K562 (cell line): Measurements from ENCODE around the gene DEDD2. TPM values are rescaled to one million over a fixed set of nuclear protein-coding genes. Genes with fewer than 3 reads are reported as not detected.
A peak's percentile ranks its signal among the peaks of the same experiment; 100 is the strongest.

Source experiments
- ATAC-seq: fragments of 200-7000 bp; cut with Tn5 transposase; 3 replicates; pipeline ENCODE4 v1.9.1; 2020; ENCODE audit warnings: moderate library complexity
- BruUV-seq: library from RNA; stranded (reverse); fragments of 400-500 nt; replicated peaks from 2 replicates; lab custom pipeline; 2021; lab: Mats Ljungman, UMichigan
- CTCF ChIA-PET: fragments of 300-600 bp; formaldehyde crosslinking; extraction: SDS; loops from one replicate; lab custom pipeline; 2021; ENCODE audit warnings: low intra/inter-chr PET ratio; lab: Yijun Ruan, JAX
- POLR2A ChIA-PET: fragments of 300-600, 350-650 bp; sonication (Branson Sonifier 250); formaldehyde crosslinking; extraction: SDS; loops from one replicate; lab custom pipeline; 2021; ENCODE audit warnings: antibody characterized with exemption, inconsistent platforms; lab: Yijun Ruan, JAX
- DNase-seq, 4 experiments: peaks; one replicate each; pipeline versions ENCODE4 v3.0.0 to v3.0.0-alpha.2; 2011 to 2018; ENCODE audit warnings: low spot score in 3 of 4, mixed read lengths in 3 of 4; ENCODE audit errors: extremely low read depth in 1 of 4
- FAIRE-seq: peaks from 2 replicates; lab custom pipeline; 2011; peaks lifted over from hg19 to GRCh38; lab: Jason Lieb, UNC
- H2AFZ ChIP-seq: 2 replicates; pipeline ENCODE4 v1.6.0; 2011; ENCODE audit warnings: low read depth, low read length, control low read depth, inconsistent platforms
- H3K27ac ChIP-seq: fragments of 200-600 bp; 3 replicates; pipeline ENCODE4 v1.8.0; 2011; ENCODE audit warnings: low read depth, mild to moderate bottlenecking, control low read depth, inconsistent platforms, low read length, moderate library complexity, mixed read lengths; ENCODE audit errors: extremely low read depth
- H3K27me3 ChIP-seq, 2 experiments: fragments of 300-600 bp in 1 of 2; 2 replicates in 1 of 2; 3 replicates in 1 of 2; pipeline versions ENCODE4 v1.6.0 to v1.8.0; 2011; ENCODE audit warnings: inconsistent platforms in 2 of 2, low read length in 2 of 2, mild to moderate bottlenecking in 1 of 2, mixed read lengths in 1 of 2, moderate library complexity in 1 of 2; ENCODE audit not compliant: control insufficient read depth in 2 of 2, insufficient read depth in 2 of 2
- H3K36me3 ChIP-seq: fragments of 300-600 bp; 3 replicates; pipeline ENCODE4 v1.8.0; 2011; ENCODE audit warnings: mild to moderate bottlenecking, low read length, inconsistent platforms; ENCODE audit not compliant: control insufficient read depth, insufficient read depth
- H3K4me1 ChIP-seq, 2 experiments: fragments of 200-600 bp in 1 of 2; replicated peaks in 1 of 2; 2 replicates in 1 of 2; 3 replicates in 1 of 2; pipeline versions ENCODE4 v1.5.1 to v1.8.0; 2011; ENCODE audit warnings: inconsistent platforms in 2 of 2, low read length in 2 of 2, mild to moderate bottlenecking in 1 of 2, mixed read lengths in 1 of 2, moderate library complexity in 1 of 2; ENCODE audit not compliant: control insufficient read depth in 2 of 2, insufficient read depth in 2 of 2
- H3K4me2 ChIP-seq: 2 replicates; pipeline ENCODE4 v1.6.1; 2011; ENCODE audit warnings: low read length, control low read depth, inconsistent platforms, mixed read lengths; ENCODE audit not compliant: insufficient read depth
- H3K4me3 ChIP-seq: fragments of 200-600 bp; sonication (generic), shearing (Covaris generic); 2 replicates; pipeline ENCODE4 v1.5.1; 2016; ENCODE audit warnings: control low read depth, inconsistent platforms
- H3K79me2 ChIP-seq: fragments of 200-600 bp; 3 replicates; pipeline ENCODE4 v1.8.0; 2011; ENCODE audit warnings: low read length, inconsistent platforms; ENCODE audit not compliant: control insufficient read depth, insufficient read depth
- H3K9ac ChIP-seq, 2 experiments: 2 replicates each; pipeline versions ENCODE4 v1.6.0 to v1.6.1; 2011; ENCODE audit warnings: low read depth in 2 of 2, low read length in 2 of 2, control low read depth in 1 of 2, inconsistent platforms in 1 of 2, mild to moderate bottlenecking in 1 of 2, mixed read lengths in 1 of 2; ENCODE audit not compliant: insufficient read depth in 1 of 2
- H3K9me1 ChIP-seq: one replicate; pipeline ENCODE4 v1.6.0; 2011; ENCODE audit warnings: inconsistent platforms, mild to moderate bottlenecking, low read length, moderate library complexity; ENCODE audit not compliant: control insufficient read depth, insufficient read depth
- H3K9me3 ChIP-seq: replicated peaks from 2 replicates; pipeline ENCODE4 v1.5.1; 2011; ENCODE audit warnings: low read depth, low read length, inconsistent platforms; ENCODE audit not compliant: control insufficient read depth, insufficient read depth
- H4K20me1 ChIP-seq: replicated peaks from 2 replicates; pipeline ENCODE4 v1.6.1; 2011; ENCODE audit warnings: low read length, inconsistent platforms, mixed read lengths; ENCODE audit not compliant: control insufficient read depth, insufficient read depth
- MYC ChIP-seq, 2 experiments: fragments of 250-450 bp in 1 of 2; sonication (Bioruptor Pico) in 1 of 2; IDR thresholded peaks; 2 replicates each; pipeline versions ENCODE4 v1.5.1 to v1.6.1; 2012 to 2021; ENCODE audit warnings: low read depth in 2 of 2, borderline replicate concordance in 1 of 2, improper control_type of control experiment in 1 of 2, low read length in 1 of 2, mild to moderate bottlenecking in 1 of 2, moderate library complexity in 1 of 2
- NFE2 ChIP-seq: IDR thresholded peaks from 2 replicates; pipeline ENCODE4 v1.6.1; 2014; ENCODE audit warnings: antibody characterized with exemption, low read depth
- POLR2G ChIP-seq: fragments of 200-400 bp; formaldehyde crosslinking; IDR thresholded peaks from 2 replicates; pipeline ENCODE4 v1.6.1; 2017; ENCODE audit warnings: low read depth, mild to moderate bottlenecking, antibody characterized with exemption, low read length, moderate library complexity
- SAP30 ChIP-seq: fragments of 200-600 bp; sonication (generic); IDR thresholded peaks from 2 replicates; pipeline ENCODE4 v1.6.1; 2012; ENCODE audit warnings: borderline replicate concordance, low read depth, mild to moderate bottlenecking, moderate library complexity, low read length, control low read depth, inconsistent platforms; ENCODE audit not compliant: insufficient read depth, poor library complexity, severe bottlenecking
- SIN3B ChIP-seq: fragments of 450-650 bp; IDR thresholded peaks from 2 replicates; pipeline ENCODE4 v1.6.1; 2017; ENCODE audit warnings: low read depth, mild to moderate bottlenecking, moderate library complexity
- SRSF1 ChIP-seq: fragments of 200-400 bp; formaldehyde crosslinking; IDR thresholded peaks from 2 replicates; pipeline ENCODE4 v1.6.1; 2017; ENCODE audit warnings: mild to moderate bottlenecking, low read depth, low read length, moderate library complexity
- TAF7 ChIP-seq: fragments of 450-650 bp; IDR thresholded peaks from 2 replicates; pipeline ENCODE4 v1.6.1; 2016; ENCODE audit warnings: missing genetic modification characterization, missing compliant biosample characterization
- ZBED1 ChIP-seq: IDR thresholded peaks from 2 replicates; pipeline ENCODE4 v1.6.1; 2014
- ZNF224 ChIP-seq: sonication (generic); formaldehyde crosslinking; IDR thresholded peaks from 2 replicates; pipeline ENCODE4 v1.8.0; 2022; ENCODE audit warnings: mild to moderate bottlenecking, missing genetic modification reagents
- ZNF324 ChIP-seq: fragments of 250-450 bp; sonication (Bioruptor Pico); IDR thresholded peaks from 2 replicates; pipeline ENCODE4 v1.4.0; 2020; ENCODE audit warnings: mild to moderate bottlenecking
- ZNF445 ChIP-seq: fragments of 250-450 bp; sonication (Bioruptor Pico); IDR thresholded peaks from 2 replicates; pipeline ENCODE4 v1.4.0; 2020; ENCODE audit warnings: low read depth, mild to moderate bottlenecking, moderate library complexity
- ZNF551 ChIP-seq: fragments of 250-450 bp; sonication (Bioruptor Pico); IDR thresholded peaks from 2 replicates; pipeline ENCODE4 v1.5.0; 2021; ENCODE audit warnings: mild to moderate bottlenecking, moderate library complexity
- WGBS: fragments of 100-300 bp; shearing (Covaris generic); methylation state at CpG from one replicate; pipeline ENCODE4 v1.1.6; 2016; ENCODE audit warnings: low coverage, mixed read lengths; ENCODE audit not compliant: insufficient coverage; ENCODE audit errors: missing lambda C conversion rate; 5-methylcytosine and 5-hydroxymethylcytosine counted together
- in situ Hi-C: fragments of 300-500 bp; cut with MboI; formaldehyde crosslinking; loops from 4 replicates; pipeline ENCODE4 v1.15.0; 2018; ENCODE audit warnings: inconsistent platforms, mixed read lengths
- intact Hi-C: fragments of 100-400 bp; cut with micrococcal nuclease; formaldehyde crosslinking; loops from 2 replicates; pipeline ENCODE4 v1.14.2; 2022
- polyA plus RNA-seq, 8 experiments: library from polyadenylated mRNA; depleted of rRNA in 4 of 8; stranded (reverse) in 5 of 8; unstranded in 3 of 8; fragments of >200 nt; fragmentation: Nextera tagmentation in 2 of 8; fragmentation: Illumina TruSeq in 1 of 8; extraction: Ambion mirVana in 2 of 8; extraction: Trizol in 1 of 8; gene quantifications; 2 replicates each; pipeline versions ENCODE4 v1.2.1 to v1.2.3, GENCODE V29; 2011 to 2014; ENCODE audit warnings: inconsistent platforms in 1 of 8, missing spikeins in 1 of 8
- total RNA-seq, 7 experiments: library from RNA; depleted of rRNA in 6 of 7; stranded (reverse); fragments of >200 nt in 6 of 7; fragmentation: Illumina TruSeq in 2 of 7; extraction: Trizol in 2 of 7; gene quantifications; 2 replicates each; pipeline versions ENCODE4 v1.2.1 to v1.2.3, GENCODE V29; 2011 to 2021; ENCODE audit warnings: low replicate concordance in 1 of 7
- TF ChIP-seq, protein P1 (sequence below): sonication (generic); formaldehyde crosslinking; IDR thresholded peaks from 2 replicates; pipeline ENCODE4 v1.8.0; 2022; ENCODE audit warnings: mild to moderate bottlenecking, low read depth, missing genetic modification reagents
- TF ChIP-seq, protein P2 (sequence below): sonication (generic); formaldehyde crosslinking; IDR thresholded peaks from 2 replicates; pipeline ENCODE4 v1.5.0; 2020; ENCODE audit warnings: missing genetic modification reagents

The DEDD2 gene
- total and polyA plus RNA-seq, 9 of the 15 experiments (the other 6 are each of a cell fraction or from before 2014, with no cell fraction given) = 4.3 to 43.0 (median 29.2) TPM

DNA sequence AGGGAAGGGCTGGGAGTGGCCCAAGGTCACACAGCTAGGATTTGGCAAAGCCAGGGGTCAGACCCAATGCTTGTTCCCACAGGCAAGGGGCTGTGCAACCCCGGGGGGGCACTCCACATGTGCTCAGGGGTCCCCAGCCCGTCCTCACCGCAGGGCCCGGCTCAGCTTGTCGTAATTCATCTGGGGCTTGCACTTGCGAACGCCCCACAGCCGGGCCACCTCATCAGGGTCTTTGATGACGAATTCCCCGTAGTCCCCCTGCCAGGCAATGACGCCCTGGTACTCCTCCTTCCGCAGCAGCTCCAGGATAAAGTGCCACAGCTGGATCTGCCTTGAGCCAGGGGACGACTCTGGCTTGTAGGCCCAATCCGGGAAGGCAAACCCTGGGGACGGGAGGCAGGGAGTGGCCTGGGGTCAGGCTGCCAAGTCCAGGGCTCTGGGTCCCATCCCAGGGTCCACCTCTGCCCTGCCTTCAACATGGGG is 32.7 kb upstream of the DEDD2 start:
- no peak overlapping the region for H2AFZ ChIP-seq
- peak overlapping the region in 1 of 2 experiments; percentile 84; a peak in 1 of 4 replicates for H3K9ac ChIP-seq
- peaks cover 49% of the 10 kb centered on the region; the same call in 2 of the 3 replicates for H3K36me3 ChIP-seq
- 95% methylated on average over 13 of the region's 15 CpGs for WGBS
- H3K4me1 ChIP-seq = peaks cover 22 to 61% of the 10 kb centered on the region in 2 experiments
- no peak for DNase-seq
- H3K27ac ChIP-seq = no peak overlapping the region
- no peak for ATAC-seq
- H3K9me3 ChIP-seq = no peaks in the 10 kb centered on the region
- peaks cover 52% of the 10 kb centered on the region for H3K79me2 ChIP-seq
- peaks cover 4% of the 10 kb centered on the region for H3K9me1 ChIP-seq
- in situ Hi-C loops (no loop called here), intact Hi-C loops (no loop called here)
- ChIA-PET POLR2A (interaction anchor here (1.1 to 1.4 kb wide), 2 partner anchors 8 to 52 kb away, joined by 3 to 4 read pairs; partner anchors contain the start of genes PAFAH1B3 and PRR19), CTCF (no interaction called here)
- no peak for TF ChIP-seq SIN3B
- peak; percentile 62 for TF ChIP-seq POLR2G
- no peaks in the 10 kb centered on the region for H3K27me3 ChIP-seq
- FAIRE-seq = no peak
- no peak overlapping the region for H3K4me3 ChIP-seq
- BruUV-seq = no TSS peak
- H3K4me2 ChIP-seq = no peak overlapping the region
- H4K20me1 ChIP-seq = peaks cover 10% of the 10 kb centered on the region; the same call in 1 of the 2 replicates

DNA sequence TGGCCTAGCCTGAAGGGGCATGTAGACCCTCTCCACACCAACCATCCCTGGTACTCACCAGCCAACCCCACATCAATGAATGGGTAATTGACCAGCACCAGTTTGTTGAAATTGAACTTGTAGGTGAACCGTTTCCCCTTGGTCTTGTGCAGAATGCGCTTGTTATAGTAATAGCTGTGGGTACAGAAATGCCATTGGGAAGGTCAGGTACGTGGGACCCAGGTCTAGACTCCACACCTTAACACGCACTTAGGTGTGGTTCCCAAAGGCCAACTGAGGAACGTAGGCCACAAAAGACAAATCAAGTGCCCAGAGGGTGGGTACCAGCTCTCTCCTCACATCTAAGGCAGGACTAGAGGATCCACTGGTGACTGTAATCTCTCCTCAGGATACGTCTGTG is 32.3 kb upstream of the DEDD2 start:
- FAIRE-seq (no peak), ATAC-seq (no peak), DNase-seq (no peak)
- Histone ChIP-seq H3K9me1 (peaks cover 4% of the 10 kb centered on the region), H3K4me3 (no peak overlapping the region), H3K9me3 (no peaks in the 10 kb centered on the region), H3K4me1 (peaks cover 25 to 62% of the 10 kb centered on the region in 2 experiments), H3K9ac (no peak overlapping the region), H3K27me3 (no peaks in the 10 kb centered on the region), H2AFZ (no peak overlapping the region), H3K36me3 (peaks cover 49% of the 10 kb centered on the region; the same call in 2 of the 3 replicates), H4K20me1 (peaks cover 10% of the 10 kb centered on the region; the same call in 1 of the 2 replicates), H3K4me2 (no peak overlapping the region), H3K79me2 (peaks cover 50% of the 10 kb centered on the region), H3K27ac (no peak overlapping the region; the same call in 2 of the 3 replicates)
- no TSS peak for BruUV-seq
- 90% methylated on average over 6 of the region's 6 CpGs for WGBS
- in situ Hi-C loops (no loop called here), intact Hi-C loops (no loop called here)
- ChIA-PET POLR2A (interaction anchor here (1.1 to 1.4 kb wide), 2 partner anchors 8 to 52 kb away, joined by 3 to 4 read pairs; partner anchors contain the start of genes PAFAH1B3 and PRR19), CTCF (no interaction called here)
- no peak for TF ChIP-seq ZNF445 (CRISPR knock-in tag)
- TF ChIP-seq TAF7 (tag) = no peak
- TF ChIP-seq NFE2 = no peak
- TF ChIP-seq ZNF551 = no peak
- TF ChIP-seq SRSF1 = no peak
- no peak for TF ChIP-seq MYC (IDR thresholded peaks at IDR 0.05; ENCODE audit: low read depth, low read length)
- no peak for TF ChIP-seq MYC (CRISPR knock-in tag; IDR thresholded peaks at IDR 0.05; ENCODE audit: borderline replicate concordance, low read depth)
- no peak for TF ChIP-seq SAP30
- TF ChIP-seq, protein P1, sequence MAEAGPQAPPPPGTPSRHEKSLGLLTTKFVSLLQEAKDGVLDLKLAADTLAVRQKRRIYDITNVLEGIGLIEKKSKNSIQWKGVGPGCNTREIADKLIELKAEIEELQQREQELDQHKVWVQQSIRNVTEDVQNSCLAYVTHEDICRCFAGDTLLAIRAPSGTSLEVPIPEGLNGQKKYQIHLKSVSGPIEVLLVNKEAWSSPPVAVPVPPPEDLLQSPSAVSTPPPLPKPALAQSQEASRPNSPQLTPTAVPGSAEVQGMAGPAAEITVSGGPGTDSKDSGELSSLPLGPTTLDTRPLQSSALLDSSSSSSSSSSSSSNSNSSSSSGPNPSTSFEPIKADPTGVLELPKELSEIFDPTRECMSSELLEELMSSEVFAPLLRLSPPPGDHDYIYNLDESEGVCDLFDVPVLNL (CRISPR knock-in tag) = no peak
- no peak for TF ChIP-seq ZNF324 (CRISPR knock-in tag)
- TF ChIP-seq, protein P2, sequence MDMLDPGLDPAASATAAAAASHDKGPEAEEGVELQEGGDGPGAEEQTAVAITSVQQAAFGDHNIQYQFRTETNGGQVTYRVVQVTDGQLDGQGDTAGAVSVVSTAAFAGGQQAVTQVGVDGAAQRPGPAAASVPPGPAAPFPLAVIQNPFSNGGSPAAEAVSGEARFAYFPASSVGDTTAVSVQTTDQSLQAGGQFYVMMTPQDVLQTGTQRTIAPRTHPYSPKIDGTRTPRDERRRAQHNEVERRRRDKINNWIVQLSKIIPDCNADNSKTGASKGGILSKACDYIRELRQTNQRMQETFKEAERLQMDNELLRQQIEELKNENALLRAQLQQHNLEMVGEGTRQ = no peak
- no peak for TF ChIP-seq ZNF224 (CRISPR knock-in tag)
- no peak for TF ChIP-seq ZBED1
